ENCODE results near the gene ZFX. TPM values are rescaled to one million over a fixed set of nuclear protein-coding genes. Genes with fewer than 3 reads are reported as not detected.

Gene ZFX
- total RNA-seq, 1 donor from 2014 or later = 49.9 TPM

Other genes starting within 250 kb of the ZFX start
- 27.1 and 33.7 TPM in 2 replicates for gene APOO, start 241.8 kb upstream of the ZFX start, total RNA-seq
- gene CXorf58, start 241.7 kb upstream of the ZFX start, total RNA-seq = not detected in 2 replicates
- gene KLHL15, start 122.5 kb upstream of the ZFX start, total RNA-seq = 9.8 and 10.2 TPM in 2 replicates
- gene EIF2S3, start 94.8 kb upstream of the ZFX start, total RNA-seq = 207 and 214 TPM in 2 replicates
- 0.09 TPM in 1 of 2 replicates, not detected in the other for gene SUPT20HL2, start 164.3 kb downstream of the ZFX start, total RNA-seq
- not detected in 2 replicates for gene SUPT20HL1, start 210.9 kb downstream of the ZFX start, total RNA-seq

Data from activated CD4-positive, alpha-beta T cell treated with anti-CD3 and anti-CD28 coated beads, Interleukin-2, amount 10 ng/mL, durations not matched to agents 24 days and 14 days (primary cell).